ENCODE results near the gene LAPTM5. TPM values are rescaled to one million over a fixed set of nuclear protein-coding genes. Genes with fewer than 3 reads are reported as not detected.

LAPTM5 gene
- total RNA-seq, 1 experiment from 2014 or later, result not detected

GRCh38 chr1:30763651-30764248 is 6.2 kb upstream of the LAPTM5 start:
- ChIA-PET CTCF (no interaction called here), POLR2A (ENCODE audit: low non-redundant PET) (no interaction called here)
- no peak overlapping the region for H3K27ac ChIP-seq (ENCODE audit: low read depth, low read length, poor library complexity, severe bottlenecking)
- intact Hi-C loops (cut with micrococcal nuclease; ENCODE audit: unreplicated experiment), result no loop called here
- BruUV-seq (replicated peaks), result no TSS peak
- DNase-seq (ENCODE audit: low spot score), result no peak
- TF ChIP-seq CTCF (conservative IDR thresholded peaks at IDR 0.05; ENCODE audit: low read depth, low read length), result no peak
- TF ChIP-seq EZH2 (IDR thresholded peaks at IDR 0.05; ENCODE audit: borderline replicate concordance, low read depth, low read length, poor library complexity, severe bottlenecking), result no peak
- peaks cover 6% of the 10 kb centered on the region for H3K4me1 ChIP-seq (ENCODE audit: insufficient read depth, low read length, poor library complexity, severe bottlenecking)
- no peaks in the 10 kb centered on the region for H3K9me3 ChIP-seq (ENCODE audit: low read depth, low read length, poor library complexity, severe bottlenecking)
- H3K27me3 ChIP-seq (replicated peaks; ENCODE audit: insufficient read depth, low read depth, low read length, poor library complexity), result no peaks in the 10 kb centered on the region
- no peaks in the 10 kb centered on the region for H3K36me3 ChIP-seq (ENCODE audit: insufficient read depth, low read length, poor library complexity, severe bottlenecking)
- no peak overlapping the region for H3K4me3 ChIP-seq (ENCODE audit: low read depth, low read length, poor library complexity, severe bottlenecking)

GRCh38 chr1:30762930-30763650 is 5.5 kb upstream of the LAPTM5 start:
- intact Hi-C loops (cut with micrococcal nuclease; ENCODE audit: unreplicated experiment), result no loop called here
- POLR2A ChIA-PET (ENCODE audit: low non-redundant PET), result no interaction called here

GRCh38 chr1:30762152-30762929 is 4.8 kb upstream of the LAPTM5 start:
- BruUV-seq (replicated peaks), result no TSS peak
- DNase-seq (ENCODE audit: low spot score), result no peak
- intact Hi-C loops (cut with micrococcal nuclease; ENCODE audit: unreplicated experiment), result no loop called here
- TF ChIP-seq EZH2 (IDR thresholded peaks at IDR 0.05; ENCODE audit: borderline replicate concordance, low read depth, low read length, poor library complexity, severe bottlenecking), result no peak
- no peak for TF ChIP-seq CTCF (conservative IDR thresholded peaks at IDR 0.05; ENCODE audit: low read depth, low read length)
- Histone ChIP-seq H3K4me1 (ENCODE audit: insufficient read depth, low read length, poor library complexity, severe bottlenecking) (peaks cover 6% of the 10 kb centered on the region), H3K27me3 (replicated peaks; ENCODE audit: insufficient read depth, low read depth, low read length, poor library complexity) (no peaks in the 10 kb centered on the region), H3K9me3 (ENCODE audit: low read depth, low read length, poor library complexity, severe bottlenecking) (no peaks in the 10 kb centered on the region), H3K36me3 (ENCODE audit: insufficient read depth, low read length, poor library complexity, severe bottlenecking) (no peaks in the 10 kb centered on the region), H3K27ac (ENCODE audit: low read depth, low read length, poor library complexity, severe bottlenecking) (no peak overlapping the region), H3K4me3 (ENCODE audit: low read depth, low read length, poor library complexity, severe bottlenecking) (no peak overlapping the region)
- ChIA-PET POLR2A (ENCODE audit: low non-redundant PET) (no interaction called here), CTCF (no interaction called here)

More at GRCh38 chr1:30762930-30763650, 5.5 kb upstream of the LAPTM5 start:
- no peak overlapping the region for H3K4me3 ChIP-seq (ENCODE audit: low read depth, low read length, poor library complexity, severe bottlenecking)
- H3K27me3 ChIP-seq (replicated peaks; ENCODE audit: insufficient read depth, low read depth, low read length, poor library complexity), result no peaks in the 10 kb centered on the region
- DNase-seq (ENCODE audit: low spot score), result no peak
- CTCF ChIA-PET, result no interaction called here
- no TSS peak for BruUV-seq (replicated peaks)
- no peak for TF ChIP-seq EZH2 (IDR thresholded peaks at IDR 0.05; ENCODE audit: borderline replicate concordance, low read depth, low read length, poor library complexity, severe bottlenecking)
- no peaks in the 10 kb centered on the region for H3K36me3 ChIP-seq (ENCODE audit: insufficient read depth, low read length, poor library complexity, severe bottlenecking)
- no peak overlapping the region for H3K27ac ChIP-seq (ENCODE audit: low read depth, low read length, poor library complexity, severe bottlenecking)
- H3K9me3 ChIP-seq (ENCODE audit: low read depth, low read length, poor library complexity, severe bottlenecking), result no peaks in the 10 kb centered on the region
- H3K4me1 ChIP-seq (ENCODE audit: insufficient read depth, low read length, poor library complexity, severe bottlenecking), result peaks cover 6% of the 10 kb centered on the region

Data from A673 (cell line).